HFF-Myc (cell line): ENCODE measurements around the gene VWC2L.

ENCODE experiments used
- DNase-seq: peaks from one replicate; pipeline ENCODE4 v3.0.0-alpha.2; 2011; ENCODE audit warnings: low read depth; ENCODE audit errors: extremely low read depth
- H3K4me3 ChIP-seq: replicated peaks from 2 replicates; pipeline ENCODE4 v1.5.1; 2011; ENCODE audit warnings: low read depth, mild to moderate bottlenecking, control low read depth, low read length
- CTCF ChIP-seq: IDR thresholded peaks from 2 replicates; pipeline ENCODE4 v1.5.1; 2012; ENCODE audit warnings: mild to moderate bottlenecking, low read depth, low read length, control low read depth; ENCODE audit errors: missing control alignments

Gene VWC2L

GRCh38 chr2:214481204-214481603 lies 70.3 kb downstream of the VWC2L start:
- TF ChIP-seq CTCF: no peak
- DNase-seq: no peak
- H3K4me3 ChIP-seq: no peak overlapping the region

GRCh38 chr2:214482728-214483127 lies 71.9 kb downstream of the VWC2L start:
- TF ChIP-seq CTCF: no peak
- no peak for DNase-seq
- H3K4me3 ChIP-seq: no peak overlapping the region

GRCh38 chr2:214484239-214484638 lies 73.4 kb downstream of the VWC2L start:
- no peak for TF ChIP-seq CTCF
- no peak overlapping the region for H3K4me3 ChIP-seq
- DNase-seq: no peak

GRCh38 chr2:214484701-214485100 lies 73.8 kb downstream of the VWC2L start:
- DNase-seq: no peak
- H3K4me3 ChIP-seq: no peak overlapping the region
- TF ChIP-seq CTCF: no peak

GRCh38 chr2:214489181-214489580 lies 78.3 kb downstream of the VWC2L start:
- DNase-seq: no peak
- TF ChIP-seq CTCF: no peak
- no peak overlapping the region for H3K4me3 ChIP-seq

- no peak for DNase-seq
- no peak for TF ChIP-seq CTCF
- no peak overlapping the region for H3K4me3 ChIP-seq
Observed at GRCh38 chr2:214489702-214490101, 78.8 kb downstream of the VWC2L start.

- TF ChIP-seq CTCF: no peak
- H3K4me3 ChIP-seq: no peak overlapping the region
- DNase-seq: no peak
Observed at GRCh38 chr2:214492152-214492551, 81.3 kb downstream of the VWC2L start.
